HT1080 (cell line): Measurements from ENCODE around the gene TMBIM4. TPM values are rescaled to one million over a fixed set of nuclear protein-coding genes. Genes with fewer than 3 reads are reported as not detected.
"Not testable (repeated sequence)": the region's sequence is repeated elsewhere in the genome, so short reads cannot be mapped to it uniquely, and the experiment has no call there.

ENCODE experiments used
- DNase-seq: peaks from one replicate; pipeline ENCODE4 v3.0.0-alpha.2; 2015; ENCODE audit warnings: low read depth
- polyA plus RNA-seq, 2 experiments: library from polyadenylated mRNA; depleted of rRNA; stranded (reverse); fragments of >200 nt; gene quantifications; 2 replicates each; pipeline ENCODE4 v1.2.3, GENCODE V29; 2015
- total RNA-seq: library from RNA; depleted of rRNA; stranded (reverse); fragments of >200 nt; shearing (Covaris generic); gene quantifications from 2 replicates; pipeline ENCODE4 v1.2.3, GENCODE V29; 2014; rRNA removed

The TMBIM4 gene, protein sequence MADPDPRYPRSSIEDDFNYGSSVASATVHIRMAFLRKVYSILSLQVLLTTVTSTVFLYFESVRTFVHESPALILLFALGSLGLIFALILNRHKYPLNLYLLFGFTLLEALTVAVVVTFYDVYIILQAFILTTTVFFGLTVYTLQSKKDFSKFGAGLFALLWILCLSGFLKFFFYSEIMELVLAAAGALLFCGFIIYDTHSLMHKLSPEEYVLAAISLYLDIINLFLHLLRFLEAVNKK
- total RNA-seq = 30.5 and 39.0 TPM in 2 replicates
- 86.3 and 90.1 TPM in 2 replicates for polyA plus RNA-seq (2015; cell fraction: cytosol; rRNA removed)
- 40.8 and 49.2 TPM in 2 replicates for polyA plus RNA-seq (2015; cell fraction: nucleus; rRNA removed)

- DNase-seq = peak; percentile 92
Measured at GRCh38 chr12:66169221-66170170, at the start of gene TMBIM4. Gene TMBIM4 (minus strand): TSS chr12:66169996. CDS start chr12:66169951, 45 bp downstream.

- DNase-seq = no peak
Measured at GRCh38 chr12:66217342-66217917, 47.6 kb upstream of the TMBIM4 start.

GRCh38 chr12:66213011-66213410 is 43.2 kb upstream of the TMBIM4 start:
- DNase-seq = not testable (repeated sequence)

DNA sequence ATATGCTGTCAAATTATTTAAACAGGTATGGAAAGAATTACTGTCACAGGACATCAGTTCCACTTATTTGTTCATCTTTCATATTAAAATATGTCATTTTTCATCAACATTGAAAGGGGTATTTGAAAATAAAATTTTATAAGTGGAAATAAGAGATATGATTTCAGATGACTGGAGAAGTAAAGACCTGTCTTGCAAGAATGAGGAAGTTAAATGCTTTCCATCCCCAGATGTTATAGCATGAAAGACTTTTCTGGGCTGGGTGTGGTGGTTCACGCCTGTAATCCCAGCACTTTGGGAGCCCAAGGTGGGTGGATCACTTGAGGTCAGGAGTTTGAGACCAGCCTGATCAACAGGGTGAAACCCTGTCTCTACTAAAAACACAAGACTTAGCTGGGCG is 41.8 kb upstream of the TMBIM4 start:
- not testable (repeated sequence) for DNase-seq

DNA sequence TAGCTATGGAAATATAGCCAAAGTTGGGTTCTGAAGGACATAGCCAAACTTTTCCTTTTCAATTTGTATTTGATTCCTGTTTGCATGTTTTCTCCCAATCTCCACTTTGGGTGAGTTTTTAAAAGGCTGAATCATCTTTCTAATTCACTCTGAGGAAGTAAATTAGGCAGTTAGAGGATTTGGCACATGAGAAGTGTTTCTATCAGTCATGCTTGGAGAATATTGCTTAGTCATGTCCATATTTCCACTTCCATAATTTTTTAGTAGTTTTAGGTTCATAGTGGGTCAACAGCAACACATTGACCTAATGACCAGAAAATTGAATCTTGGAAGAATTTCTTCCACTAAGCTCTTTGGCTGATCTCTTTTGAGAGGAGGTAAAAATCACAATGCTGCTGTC is 41.0 kb upstream of the TMBIM4 start:
- no peak for DNase-seq

- no peak for DNase-seq
Measured at GRCh38 chr12:66206141-66206540, 36.3 kb upstream of the TMBIM4 start.

GRCh38 chr12:66203820-66204219 is 34.0 kb upstream of the TMBIM4 start:
- no peak for DNase-seq

DNA sequence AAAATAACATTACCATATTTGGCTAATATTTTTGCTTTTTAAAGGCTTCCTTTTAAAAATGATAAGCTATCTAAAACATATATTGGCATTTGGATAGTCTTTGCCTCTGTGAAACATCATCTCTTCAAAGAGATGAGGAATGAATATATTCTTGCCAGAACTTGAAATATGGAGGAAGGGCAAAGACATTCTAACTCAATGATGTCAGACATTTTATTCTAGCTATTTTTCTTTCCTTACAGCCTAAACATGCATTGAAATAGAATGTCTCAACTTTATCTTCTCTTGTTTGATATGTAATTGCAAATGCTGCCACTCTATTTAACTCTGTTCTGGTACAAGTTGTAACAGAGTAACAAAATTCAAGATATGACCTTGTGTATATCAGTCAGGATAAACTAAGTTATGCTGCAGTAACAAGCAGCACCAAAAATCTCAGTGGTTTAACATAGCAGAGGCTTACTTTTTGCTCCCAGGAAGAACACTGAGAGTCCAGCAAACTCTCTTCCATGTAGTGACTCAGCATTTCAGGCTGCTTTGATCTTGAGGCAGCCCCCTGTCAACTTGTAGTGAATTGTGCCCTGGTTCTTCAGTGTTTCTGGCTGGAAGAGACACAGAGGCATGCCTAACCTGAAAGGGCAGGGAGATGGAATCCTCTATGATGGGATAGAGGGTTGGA is 30.2 kb upstream of the TMBIM4 start:
- no peak for DNase-seq

- no peak for DNase-seq
Measured at GRCh38 chr12:66199141-66199540, 29.3 kb upstream of the TMBIM4 start.

GRCh38 chr12:66197495-66197921 is 27.7 kb upstream of the TMBIM4 start:
- no peak for DNase-seq

DNA sequence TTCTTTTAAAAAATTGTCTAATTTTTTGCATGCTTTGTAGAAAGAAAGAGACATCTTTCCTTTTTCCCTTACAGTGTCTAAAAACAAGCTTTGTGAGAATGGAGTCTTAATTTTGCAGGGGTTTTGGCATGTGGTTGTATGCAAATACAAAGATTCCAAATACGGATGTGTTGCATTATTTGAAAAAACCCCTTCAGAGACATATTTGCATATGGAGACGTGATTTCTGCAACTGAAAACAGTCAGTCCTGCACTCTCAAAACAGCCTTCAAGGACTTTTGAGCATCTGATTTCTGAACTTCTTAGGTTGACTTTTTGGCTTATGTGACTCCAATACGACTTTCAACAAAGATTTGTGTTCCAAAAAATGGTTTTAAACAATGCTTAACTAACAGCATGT is 27.0 kb upstream of the TMBIM4 start:
- DNase-seq = no peak

DNA sequence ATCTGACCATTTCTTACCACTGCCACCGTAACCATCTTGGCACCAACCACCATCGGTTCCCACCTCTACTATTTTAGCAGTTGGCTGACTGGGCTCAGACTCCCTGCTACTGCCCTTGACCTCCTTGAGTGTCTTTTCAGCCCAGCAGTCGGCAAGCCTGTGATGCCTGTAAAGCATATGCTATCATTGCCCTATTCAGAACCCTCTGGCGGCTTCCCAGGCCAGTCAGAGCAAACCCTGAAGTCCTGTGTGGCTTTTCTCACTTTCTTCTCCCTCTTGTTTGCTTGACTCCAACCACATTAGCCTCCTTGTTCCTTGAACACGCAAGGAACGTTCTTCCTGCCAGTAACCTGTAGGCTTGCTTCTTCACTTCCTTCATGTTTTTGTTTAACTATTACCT is 25.4 kb upstream of the TMBIM4 start:
- no peak for DNase-seq

DNA sequence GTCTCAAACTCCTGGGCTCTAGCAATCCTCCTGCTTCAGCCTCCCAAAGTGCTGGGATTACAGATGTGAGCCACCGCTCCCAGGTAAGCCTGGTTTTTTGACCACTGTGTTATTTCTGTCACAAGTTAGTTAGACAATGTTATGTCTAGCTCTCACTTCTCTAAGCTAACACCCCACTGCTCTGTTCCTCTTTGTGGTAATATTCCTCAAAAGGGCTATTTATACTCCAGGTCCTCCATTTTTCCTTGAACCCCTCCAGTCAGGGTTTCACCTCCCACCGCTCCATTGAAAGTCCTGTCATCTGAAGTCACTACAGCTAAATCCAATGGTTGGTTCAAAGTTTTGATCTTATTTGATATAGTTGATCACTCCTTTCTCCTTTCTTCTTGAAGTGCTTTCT is 24.3 kb upstream of the TMBIM4 start:
- no peak for DNase-seq

- no peak for DNase-seq
Measured at GRCh38 chr12:66191547-66192126, 21.8 kb upstream of the TMBIM4 start.

- DNase-seq = no peak
Measured at GRCh38 chr12:66190519-66191370, 20.9 kb upstream of the TMBIM4 start.

- DNase-seq = no peak
Measured at GRCh38 chr12:66189889-66190288, 20.1 kb upstream of the TMBIM4 start.

- no peak for DNase-seq
Measured at GRCh38 chr12:66189486-66189843, 19.7 kb upstream of the TMBIM4 start.

DNA sequence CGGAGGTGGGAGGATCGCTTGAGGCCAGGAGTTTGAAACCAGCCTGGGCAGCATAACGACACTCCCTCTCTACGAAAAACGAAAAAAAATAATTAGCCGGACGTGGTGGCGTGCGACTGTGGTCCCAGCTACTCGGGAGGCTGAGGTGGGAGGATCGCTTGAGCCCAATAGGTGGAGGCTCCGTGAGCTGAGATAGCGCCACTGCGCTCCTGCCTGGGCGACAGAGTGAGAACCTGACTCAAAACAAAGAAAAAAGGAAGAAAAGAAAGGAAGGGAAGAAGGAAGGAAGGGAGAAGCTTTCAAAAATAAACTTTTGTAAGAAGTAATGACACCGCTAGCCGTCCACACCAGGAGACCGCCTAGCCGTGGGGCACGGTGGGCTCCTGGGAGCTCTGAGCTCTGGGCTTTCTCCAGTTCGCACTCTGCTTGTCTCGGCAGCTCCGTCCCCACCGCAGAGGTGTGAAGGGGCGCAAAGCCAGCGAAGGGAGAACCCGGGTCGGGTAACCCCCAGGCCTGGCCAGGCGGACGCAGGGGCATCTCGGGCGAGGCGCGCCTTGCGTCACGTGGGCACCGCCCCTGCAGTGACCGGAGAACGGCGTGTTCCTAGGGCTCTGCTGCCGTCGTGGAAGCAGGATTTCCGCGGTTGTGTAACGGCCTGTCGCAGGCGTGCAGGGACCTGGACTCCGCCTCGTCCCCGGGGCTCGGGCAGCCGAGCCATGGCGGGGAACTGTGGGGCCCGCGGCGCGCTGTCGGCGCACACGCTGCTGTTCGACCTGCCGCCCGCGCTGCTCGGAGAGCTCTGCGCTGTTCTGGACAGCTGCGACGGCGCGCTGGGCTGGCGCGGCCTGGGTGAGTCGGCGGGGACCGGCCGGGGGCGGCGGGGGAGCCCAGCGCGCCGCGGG is 19.0 kb upstream of the TMBIM4 start, which contains the start of gene IRAK3:
Gene IRAK3, plus strand, starts transcription at position 631 of the 902 bp plus-strand sequence. Its CDS starts 86 bp downstream, at position 717.
- DNase-seq = no peak

- no peak for DNase-seq
Measured at GRCh38 chr12:66187821-66188220, 18.0 kb upstream of the TMBIM4 start.
